CD8-positive, alpha-beta memory T cell (primary cell): ENCODE measurements around the gene APC2. TPM values are rescaled to one million over a fixed set of nuclear protein-coding genes. Genes with fewer than 3 reads are reported as not detected.

Experiments
- CTCF ChIA-PET: fragments of 350-600 bp; sonication (Branson Sonifier 250); formaldehyde crosslinking; loops from one replicate; lab custom pipeline; 2021; ENCODE audit warnings: antibody characterized with exemption; lab: Charles Lee
- POLR2A ChIA-PET: fragments of 350-600 bp; sonication (Branson Sonifier 250); formaldehyde crosslinking; loops from one replicate; lab custom pipeline; 2021; ENCODE audit warnings: antibody characterized with exemption; lab: Charles Lee
- DNase-seq, 5 donors: peaks; one replicate each; pipeline versions ENCODE4 v3.0.0 to v3.0.0-alpha.2; 2020 to 2022; ENCODE audit warnings: mixed read lengths in 1 of 5
- H3K27ac ChIP-seq: one replicate; pipeline ENCODE4 v1.7.0; 2013; ENCODE audit warnings: low read depth, mild to moderate bottlenecking, low read length, moderate library complexity
- H3K27me3 ChIP-seq: 2 replicates; pipeline ENCODE4 v1.7.0; 2013; ENCODE audit warnings: low read length, mild to moderate bottlenecking; ENCODE audit not compliant: insufficient read depth, poor library complexity, severe bottlenecking
- H3K36me3 ChIP-seq: 2 replicates; pipeline ENCODE4 v1.7.0; 2013; ENCODE audit warnings: mild to moderate bottlenecking, low read length, moderate library complexity; ENCODE audit not compliant: insufficient read depth
- H3K4me1 ChIP-seq: 2 replicates; pipeline ENCODE4 v1.7.0; 2013; ENCODE audit warnings: mild to moderate bottlenecking, low read length, moderate library complexity; ENCODE audit not compliant: insufficient read depth
- H3K4me3 ChIP-seq: 2 replicates; pipeline ENCODE4 v1.7.0; 2013; ENCODE audit warnings: mild to moderate bottlenecking, low read length
- H3K9me3 ChIP-seq: 2 replicates; pipeline ENCODE4 v1.7.0; 2013; ENCODE audit warnings: mild to moderate bottlenecking, low read length
- H3K27ac Mint-ChIP-seq, 8 donors: one replicate each; pipeline ENCODE4 v1.8.0; 2020 to 2021; ENCODE audit warnings: mixed read lengths in 8 of 8, mild to moderate bottlenecking in 6 of 8, inconsistent platforms in 3 of 8, moderate library complexity in 3 of 8
- H3K27me3 Mint-ChIP-seq, 2 donors: one replicate each; pipeline ENCODE4 v1.8.0; 2020 to 2021; ENCODE audit warnings: mixed read lengths in 2 of 2, mild to moderate bottlenecking in 1 of 2, moderate library complexity in 1 of 2
- H3K36me3 Mint-ChIP-seq, 3 donors: one replicate each; pipeline ENCODE4 v1.8.0; 2020 to 2021; ENCODE audit warnings: mixed read lengths in 3 of 3, inconsistent platforms in 1 of 3, mild to moderate bottlenecking in 1 of 3
- H3K4me1 Mint-ChIP-seq, 3 donors: one replicate each; pipeline ENCODE4 v1.8.0; 2020 to 2021; ENCODE audit warnings: mixed read lengths in 3 of 3, inconsistent platforms in 1 of 3, mild to moderate bottlenecking in 1 of 3
- H3K4me3 Mint-ChIP-seq, 7 donors: one replicate each; pipeline ENCODE4 v1.8.0; 2020 to 2021; ENCODE audit warnings: mixed read lengths in 7 of 7, mild to moderate bottlenecking in 6 of 7, moderate library complexity in 4 of 7, inconsistent platforms in 2 of 7
- H3K9me3 Mint-ChIP-seq, 5 donors: one replicate each; pipeline ENCODE4 v1.8.0; 2020 to 2022; ENCODE audit warnings: mixed read lengths in 5 of 5, mild to moderate bottlenecking in 3 of 5, moderate library complexity in 2 of 5, inconsistent platforms in 1 of 5
- polyA plus RNA-seq: library from polyadenylated mRNA; unstranded; fragments of 300-500 nt; fragmentation: Illumina TruSeq; gene quantifications from one replicate; pipeline ENCODE4 v1.2.3, GENCODE V29; 2021
- total RNA-seq, 2 experiments: library from RNA; stranded (reverse); gene quantifications; one replicate each; pipeline ENCODE4 v1.2.3, GENCODE V29; 2021

APC2 gene
- total and polyA plus RNA-seq, 3 experiments from 2014 or later = 0.09 to 0.11 TPM; not detected in 1

DNA sequence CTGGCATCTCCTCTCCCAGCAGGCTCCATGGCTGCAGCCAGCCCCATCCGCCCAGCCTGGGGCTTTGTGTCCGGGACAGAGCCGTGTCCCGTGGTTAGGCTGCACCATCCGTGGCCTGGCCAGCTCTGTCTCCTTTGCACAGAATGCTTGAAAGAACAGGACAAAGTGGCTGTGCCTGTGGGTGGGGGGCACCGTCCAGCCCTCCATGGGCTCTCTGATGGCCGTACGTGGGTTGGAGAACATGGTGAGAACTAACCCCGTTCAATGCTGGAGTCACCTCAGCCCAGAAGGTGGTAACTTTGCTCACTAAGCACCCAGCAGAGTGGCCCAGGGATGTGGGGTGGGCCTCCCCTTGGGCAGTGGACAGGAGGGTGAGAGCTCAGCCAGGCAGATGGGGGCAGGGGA lies 8.9 kb upstream of the APC2 start:
- H3K9me3 Mint-ChIP-seq = no peaks in the 10 kb centered on the region
- Histone ChIP-seq H3K4me1 (peaks cover 36% of the 10 kb centered on the region), H3K27me3 (peaks cover 4% of the 10 kb centered on the region), H3K27ac (no peak overlapping the region), H3K4me3 (no peak overlapping the region), H3K36me3 (peaks cover 22% of the 10 kb centered on the region), H3K9me3 (no peaks in the 10 kb centered on the region)
- H3K4me1 Mint-ChIP-seq = peaks cover 26 to 46% (median 36%) of the 10 kb centered on the region in 3 donors
- no peaks in the 10 kb centered on the region for H3K27me3 Mint-ChIP-seq
- ChIA-PET POLR2A (interaction anchor here (0.6 to 0.9 kb wide), 2 partner anchors 22 to 645 kb away, joined by 3 to 6 read pairs; no protein-coding TSS in a partner anchor), CTCF (interaction anchor here (2.4 kb wide), 1 partner anchor 27 kb away, joined by 5 read pairs; no protein-coding TSS in a partner anchor)
- peaks cover 2 to 46% (median 3%) of the 10 kb centered on the region in 3 donors for H3K36me3 Mint-ChIP-seq
- peak overlapping the region in 6 of 7 donors; percentile 53 to 99 (median 97) for H3K4me3 Mint-ChIP-seq
- DNase-seq = no peak
- H3K27ac Mint-ChIP-seq = peak overlapping the region in 4 of 8 donors; percentile 14 to 96 (median 44)

DNA sequence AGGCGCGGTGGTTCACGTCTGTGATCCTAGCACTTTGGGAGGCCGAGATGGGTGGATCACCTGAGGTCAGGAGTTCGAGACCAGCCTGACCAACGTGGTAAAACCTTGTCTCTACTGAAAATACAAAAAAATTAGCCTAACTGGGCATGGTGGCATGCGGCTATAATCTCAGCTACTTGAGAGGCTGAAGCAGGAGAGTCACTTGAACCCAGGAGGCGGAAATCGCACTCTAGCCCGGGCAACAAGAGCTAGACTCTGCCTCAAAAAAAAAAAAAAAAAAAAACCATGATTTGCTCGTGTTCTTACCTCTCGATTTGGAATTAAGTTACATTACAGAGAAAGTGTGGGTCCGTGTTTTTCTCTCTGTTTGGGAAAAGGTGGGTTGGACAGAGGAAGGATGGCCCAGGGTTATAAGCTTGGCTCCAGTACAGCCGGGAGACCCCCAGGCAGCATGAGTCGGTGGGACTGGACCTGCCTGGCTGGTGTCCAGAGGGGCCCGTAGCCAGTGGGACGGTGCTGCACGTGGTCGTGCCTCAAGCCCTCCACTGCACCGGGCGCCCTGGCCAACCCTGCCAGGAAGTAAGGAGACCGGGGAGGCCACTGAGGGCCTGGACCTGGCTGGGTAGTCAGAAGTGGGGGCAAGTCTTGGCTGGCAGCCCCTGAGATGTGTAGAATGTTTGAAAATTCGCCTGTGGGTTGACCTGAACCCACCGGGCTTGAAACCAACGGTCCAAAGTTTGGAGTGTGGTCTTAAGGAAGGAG lies 8.1 kb upstream of the APC2 start:
- ChIA-PET CTCF (interaction anchor here (1.8 to 2.4 kb wide), 2 partner anchors 28 to 197 kb away, joined by 5 to 6 read pairs; no protein-coding TSS in a partner anchor), POLR2A (interaction anchor here (0.6 kb wide), 1 partner anchor 645 kb away, joined by 6 read pairs; no protein-coding TSS in a partner anchor)
- Mint-ChIP-seq H3K36me3 (peaks cover 2 to 46% (median 3%) of the 10 kb centered on the region in 3 donors), H3K27ac (peak overlapping the region in 2 of 8 donors; percentile 54 to 96), H3K9me3 (no peaks in the 10 kb centered on the region), H3K4me1 (peaks cover 28 to 49% (median 36%) of the 10 kb centered on the region in 3 donors), H3K27me3 (peaks cover 0 to 2% of the 10 kb centered on the region in 2 donors), H3K4me3 (peak overlapping the region in 6 of 7 donors; percentile 23 to 98 (median 56))
- DNase-seq = no peak
- no peak overlapping the region for H3K4me3 ChIP-seq
- H3K27me3 ChIP-seq = peaks cover 6% of the 10 kb centered on the region
- peaks cover 22% of the 10 kb centered on the region for H3K36me3 ChIP-seq
- peaks cover 36% of the 10 kb centered on the region for H3K4me1 ChIP-seq
- H3K9me3 ChIP-seq = no peaks in the 10 kb centered on the region
- no peak overlapping the region for H3K27ac ChIP-seq

DNA sequence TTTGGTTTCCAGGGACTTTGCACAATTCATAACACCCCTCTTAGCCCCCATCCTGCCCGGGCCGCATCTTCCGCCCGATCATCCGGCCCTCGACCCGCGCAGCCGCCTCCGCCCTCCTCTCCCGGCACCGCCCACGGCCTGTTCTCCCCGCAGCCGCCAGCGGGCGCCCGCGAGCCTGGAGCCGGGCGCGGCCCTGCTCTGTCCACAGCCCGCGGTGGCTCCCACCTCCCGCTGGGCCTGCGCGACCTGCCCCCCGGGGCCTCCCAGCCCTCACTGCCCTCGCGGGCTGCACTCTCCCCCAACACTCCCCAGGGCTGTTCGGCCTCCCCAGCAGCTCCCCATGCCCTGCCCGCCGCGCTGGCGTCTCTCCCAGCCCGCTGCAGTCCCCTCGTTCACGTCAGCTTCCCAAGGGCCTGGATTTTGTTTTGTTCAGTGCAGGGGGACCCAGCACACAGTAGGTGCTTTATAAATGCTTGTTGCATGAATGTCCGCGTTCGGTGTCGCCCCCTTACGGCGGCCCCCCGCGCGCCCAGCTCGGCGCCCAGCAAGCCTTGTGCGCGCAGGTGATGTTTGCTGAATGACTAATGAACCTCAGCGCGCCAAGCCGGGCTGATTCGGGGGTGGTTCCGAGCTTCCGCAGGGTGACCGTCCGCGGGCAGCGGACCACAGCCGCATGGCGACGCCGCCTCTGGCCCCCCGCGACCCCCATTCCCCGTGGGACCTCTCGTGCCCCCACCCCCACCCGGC lies 4.6 kb upstream of the APC2 start:
- CTCF ChIA-PET = interaction anchor here (0.8 to 2.2 kb wide), 13 partner anchors 9 to 166 kb away, joined by 3 to 12 read pairs (median 4); partner anchors contain the start of genes PCSK4 and REEP6
- peak overlapping the region in 3 of 8 donors; percentile 27 to 67 (median 47) for H3K27ac Mint-ChIP-seq
- DNase-seq = peak; percentile 67 to 81 (median 76)

DNA sequence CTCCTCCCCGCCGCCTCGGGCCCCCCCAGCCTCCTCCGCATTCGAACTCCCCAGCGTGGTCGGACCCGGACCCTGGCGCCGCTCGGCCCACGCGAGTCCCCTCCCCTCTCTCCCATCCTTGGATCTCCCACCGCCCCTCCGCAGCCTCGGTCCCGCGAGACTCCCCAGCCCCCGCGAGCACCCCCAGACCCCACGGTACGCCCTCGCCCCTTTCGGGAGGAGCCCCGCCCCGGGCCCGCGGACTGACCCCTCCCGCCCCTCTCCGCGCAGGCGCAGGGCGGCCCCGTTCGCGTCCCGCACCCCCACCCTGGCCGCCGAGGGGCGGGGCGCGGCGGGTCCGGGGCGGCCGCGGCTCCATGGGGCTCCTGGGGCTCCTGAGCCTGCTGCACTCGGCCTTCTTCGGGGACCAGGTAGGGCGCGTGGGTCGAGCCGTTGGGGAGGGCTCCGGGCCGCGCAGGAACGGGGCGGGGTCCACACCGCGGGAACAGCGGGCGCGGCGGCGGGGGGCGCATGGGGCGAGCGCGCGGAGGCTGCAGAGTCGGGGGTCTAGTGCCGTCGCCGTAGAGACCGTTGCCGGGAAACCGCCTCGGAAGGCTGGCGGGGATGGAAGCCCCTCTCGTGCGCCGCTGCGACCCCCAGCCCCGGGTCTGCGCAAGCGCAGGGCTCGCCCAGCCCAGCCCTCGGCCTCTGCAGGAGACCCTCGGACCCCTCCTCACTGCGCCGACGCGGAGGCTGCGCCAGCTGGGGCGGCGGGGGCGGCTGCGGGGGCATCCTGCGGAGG lies 3.8 kb upstream of the APC2 start:
- H3K4me3 Mint-ChIP-seq = peak overlapping the region in 1 of 7 donors; percentile 40
- no peak for DNase-seq
- H3K4me1 Mint-ChIP-seq = peaks cover 19 to 40% (median 21%) of the 10 kb centered on the region in 3 donors
- H3K4me1 ChIP-seq = peaks cover 10% of the 10 kb centered on the region
- H3K27me3 Mint-ChIP-seq = peaks cover 32 to 34% of the 10 kb centered on the region in 2 donors
- ChIA-PET CTCF (interaction anchor here (0.8 to 2.2 kb wide), 10 partner anchors 9 to 69 kb away, joined by 3 to 12 read pairs (median 4); no protein-coding TSS in a partner anchor), POLR2A (interaction anchor here (1.4 kb wide), 1 partner anchor 25 kb away, joined by 5 read pairs; no protein-coding TSS in a partner anchor)
- H3K27ac ChIP-seq = no peak overlapping the region
- no peak overlapping the region for H3K4me3 ChIP-seq
- peaks cover 41% of the 10 kb centered on the region for H3K27me3 ChIP-seq
- H3K9me3 ChIP-seq = no peaks in the 10 kb centered on the region
- H3K27ac Mint-ChIP-seq = no peak overlapping the region
- H3K36me3 Mint-ChIP-seq = peaks cover 2 to 17% (median 3%) of the 10 kb centered on the region in 3 donors
- H3K36me3 ChIP-seq = peaks cover 9% of the 10 kb centered on the region
- H3K9me3 Mint-ChIP-seq = peaks cover 0 to 2% (median 0%) of the 10 kb centered on the region in 5 donors

More for the DNA sequence above, 4.6 kb upstream of the APC2 start:
- peak overlapping the region; percentile 43 for H3K4me3 ChIP-seq
- Mint-ChIP-seq H3K9me3 (no peaks in the 10 kb centered on the region), H3K4me3 (peak overlapping the region; percentile 64 to 89 (median 71)), H3K4me1 (peaks cover 23 to 39% (median 26%) of the 10 kb centered on the region in 3 donors), H3K27me3 (peaks cover 24 to 27% of the 10 kb centered on the region in 2 donors), H3K36me3 (peaks cover 2 to 25% (median 3%) of the 10 kb centered on the region in 3 donors)
- H3K27me3 ChIP-seq = peaks cover 33% of the 10 kb centered on the region
- POLR2A ChIA-PET = interaction anchor here (1.4 kb wide), 1 partner anchor 26 kb away, joined by 5 read pairs; no protein-coding TSS in a partner anchor
- no peak overlapping the region for H3K27ac ChIP-seq
- peaks cover 18% of the 10 kb centered on the region for H3K4me1 ChIP-seq
- H3K9me3 ChIP-seq = no peaks in the 10 kb centered on the region
- H3K36me3 ChIP-seq = peaks cover 16% of the 10 kb centered on the region

DNA sequence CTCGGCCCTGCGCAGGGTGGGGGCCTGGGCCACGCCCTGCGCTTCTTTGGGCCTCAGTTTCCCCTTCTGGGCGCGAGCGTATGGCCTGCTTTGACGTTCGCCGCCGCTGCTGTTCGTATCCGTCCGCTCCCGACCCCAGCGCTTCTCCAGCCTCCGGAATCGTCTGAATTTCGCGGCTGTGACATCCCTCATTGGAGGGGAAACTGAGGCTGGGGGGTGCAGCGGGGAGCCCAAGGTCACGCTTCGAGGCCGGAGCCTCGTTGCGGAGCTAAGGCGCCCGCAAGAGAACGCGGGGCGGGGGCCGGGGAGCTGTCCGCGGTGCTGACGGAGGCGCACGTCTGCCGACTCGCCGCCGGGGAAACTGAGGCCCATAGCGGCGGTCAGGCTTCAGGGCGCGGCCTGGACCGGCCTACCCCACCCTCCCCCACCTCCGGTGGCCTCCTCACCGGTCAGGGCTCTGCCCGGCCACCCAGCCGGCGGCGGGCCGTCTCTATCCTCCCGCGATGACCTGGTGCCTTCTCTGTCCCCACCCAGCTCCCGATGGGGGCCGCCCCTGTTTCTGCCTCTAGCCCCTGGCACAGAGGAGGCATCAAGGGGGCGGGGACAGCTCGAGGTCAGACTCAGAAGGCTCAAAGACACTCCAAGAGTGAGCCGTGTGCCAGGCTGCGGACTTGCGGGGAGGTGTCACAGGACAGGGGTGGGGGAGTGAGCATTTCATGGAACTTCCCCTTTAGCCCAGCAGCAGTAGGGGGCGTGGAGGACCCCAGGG lies 3.0 kb upstream of the APC2 start:
- Histone ChIP-seq H3K36me3 (peaks cover 1% of the 10 kb centered on the region), H3K4me3 (no peak overlapping the region), H3K27ac (no peak overlapping the region), H3K4me1 (peaks cover 9% of the 10 kb centered on the region), H3K9me3 (no peaks in the 10 kb centered on the region), H3K27me3 (peaks cover 46% of the 10 kb centered on the region)
- peaks cover 0 to 2% (median 0%) of the 10 kb centered on the region in 5 donors for H3K9me3 Mint-ChIP-seq
- peaks cover 36 to 37% of the 10 kb centered on the region in 2 donors for H3K27me3 Mint-ChIP-seq
- H3K4me3 Mint-ChIP-seq = peak overlapping the region; percentile 29 to 84 (median 43)
- ChIA-PET CTCF (interaction anchor here (1.3 kb wide), 1 partner anchor 11 kb away, joined by 4 read pairs; no protein-coding TSS in a partner anchor), POLR2A (no interaction called here)
- peak in 1 of 5 donors; percentile 31 for DNase-seq
- H3K4me1 Mint-ChIP-seq = peaks cover 18 to 40% (median 18%) of the 10 kb centered on the region in 3 donors
- peak overlapping the region in 3 of 8 donors; percentile 41 to 62 (median 54) for H3K27ac Mint-ChIP-seq
- peaks cover 0 to 10% (median 2%) of the 10 kb centered on the region in 3 donors for H3K36me3 Mint-ChIP-seq

DNA sequence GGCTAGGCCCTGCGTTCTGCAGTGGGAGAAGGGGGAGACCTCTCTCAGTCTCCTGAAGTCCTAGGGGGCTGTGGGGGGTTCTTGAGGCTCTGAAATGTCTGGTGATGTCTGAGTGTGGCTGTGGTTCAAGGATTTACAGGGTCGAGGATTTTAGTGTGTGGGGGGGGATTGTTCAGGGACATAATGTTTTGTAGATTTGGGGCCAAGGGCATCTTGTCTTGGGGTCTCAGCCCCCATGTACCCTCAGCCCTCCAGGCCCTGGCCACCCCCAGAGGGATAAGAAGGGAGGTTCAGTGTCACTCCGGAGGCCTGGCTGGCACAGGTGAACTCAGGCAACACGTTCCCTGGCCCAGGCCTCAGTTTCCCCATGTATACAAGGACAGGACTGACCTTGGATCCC lies 2.4 kb upstream of the APC2 start:
- H3K9me3 ChIP-seq = no peaks in the 10 kb centered on the region
- POLR2A ChIA-PET = no interaction called here
- DNase-seq = no peak
- H3K4me3 Mint-ChIP-seq = peak overlapping the region; percentile 13 to 84 (median 38)
- H3K27me3 ChIP-seq = peaks cover 48% of the 10 kb centered on the region
- no peak overlapping the region for H3K27ac ChIP-seq
- CTCF ChIA-PET = interaction anchor here (1.0 to 1.4 kb wide), 3 partner anchors 10 to 24 kb away, joined by 3 to 4 read pairs (median 3); no protein-coding TSS in a partner anchor
- H3K36me3 ChIP-seq = no peaks in the 10 kb centered on the region
- peaks cover 9% of the 10 kb centered on the region for H3K4me1 ChIP-seq
- peaks cover 0 to 2% (median 0%) of the 10 kb centered on the region in 5 donors for H3K9me3 Mint-ChIP-seq
- H3K4me3 ChIP-seq = no peak overlapping the region
- H3K27ac Mint-ChIP-seq = peak overlapping the region in 3 of 8 donors; percentile 11 to 62 (median 54)
- H3K36me3 Mint-ChIP-seq = peaks cover 0 to 3% (median 0%) of the 10 kb centered on the region in 3 donors
- H3K4me1 Mint-ChIP-seq = peaks cover 17 to 37% (median 18%) of the 10 kb centered on the region in 3 donors
- peaks cover 36 to 40% of the 10 kb centered on the region in 2 donors for H3K27me3 Mint-ChIP-seq
